Measurements from ENCODE around the gene PDE10A.

DNA sequence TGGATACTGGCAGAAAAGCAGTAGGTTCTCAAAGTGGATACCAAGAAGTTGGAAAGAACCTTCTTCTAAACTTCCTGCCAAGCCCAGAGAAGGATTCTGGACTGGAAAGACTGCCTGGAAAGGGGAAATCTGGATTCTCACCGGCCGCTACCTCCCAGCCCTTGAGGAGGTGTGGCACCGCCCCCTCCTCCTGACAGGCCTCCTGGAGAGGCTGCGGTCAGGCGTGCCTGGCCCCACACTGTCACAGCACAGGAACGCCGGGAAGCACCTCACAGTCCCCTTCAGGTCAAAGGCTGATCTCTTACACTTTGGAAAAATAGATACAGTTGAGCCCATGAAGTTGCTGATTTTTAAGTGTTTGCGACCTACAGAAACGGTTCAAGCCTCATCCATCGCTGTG is 16.3 kb upstream of the PDE10A start:
- TF ChIP-seq, protein P1, sequence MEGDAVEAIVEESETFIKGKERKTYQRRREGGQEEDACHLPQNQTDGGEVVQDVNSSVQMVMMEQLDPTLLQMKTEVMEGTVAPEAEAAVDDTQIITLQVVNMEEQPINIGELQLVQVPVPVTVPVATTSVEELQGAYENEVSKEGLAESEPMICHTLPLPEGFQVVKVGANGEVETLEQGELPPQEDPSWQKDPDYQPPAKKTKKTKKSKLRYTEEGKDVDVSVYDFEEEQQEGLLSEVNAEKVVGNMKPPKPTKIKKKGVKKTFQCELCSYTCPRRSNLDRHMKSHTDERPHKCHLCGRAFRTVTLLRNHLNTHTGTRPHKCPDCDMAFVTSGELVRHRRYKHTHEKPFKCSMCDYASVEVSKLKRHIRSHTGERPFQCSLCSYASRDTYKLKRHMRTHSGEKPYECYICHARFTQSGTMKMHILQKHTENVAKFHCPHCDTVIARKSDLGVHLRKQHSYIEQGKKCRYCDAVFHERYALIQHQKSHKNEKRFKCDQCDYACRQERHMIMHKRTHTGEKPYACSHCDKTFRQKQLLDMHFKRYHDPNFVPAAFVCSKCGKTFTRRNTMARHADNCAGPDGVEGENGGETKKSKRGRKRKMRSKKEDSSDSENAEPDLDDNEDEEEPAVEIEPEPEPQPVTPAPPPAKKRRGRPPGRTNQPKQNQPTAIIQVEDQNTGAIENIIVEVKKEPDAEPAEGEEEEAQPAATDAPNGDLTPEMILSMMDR (conservative IDR thresholded peaks at IDR 0.05 in 1 of 2, IDR thresholded peaks at IDR 0.05 in 1 of 2; ENCODE audit: extremely low read depth in 1 of 2, insufficient read depth in 1 of 2, low read depth in 1 of 2, low read length in 2 of 2) = no peak
- no peak for TF ChIP-seq EZH2 (IDR thresholded peaks at IDR 0.05; ENCODE audit: borderline replicate concordance, low read length)
